HG03025 (cell line): Measurements from ENCODE around the gene APBB3.
"Not testable (repeated sequence)": the region's sequence is repeated elsewhere in the genome, so short reads cannot be mapped to it uniquely, and the experiment has no call there.

Source experiments
- ATAC-seq: cut with Tn5 transposase; IDR thresholded peaks from one replicate; pipeline ENCODE4 v1.9.1; 2021; ENCODE audit warnings: mild to moderate bottlenecking, moderate library complexity; ENCODE audit not compliant: unreplicated experiment, low FRiP score

Gene APBB3

DNA sequence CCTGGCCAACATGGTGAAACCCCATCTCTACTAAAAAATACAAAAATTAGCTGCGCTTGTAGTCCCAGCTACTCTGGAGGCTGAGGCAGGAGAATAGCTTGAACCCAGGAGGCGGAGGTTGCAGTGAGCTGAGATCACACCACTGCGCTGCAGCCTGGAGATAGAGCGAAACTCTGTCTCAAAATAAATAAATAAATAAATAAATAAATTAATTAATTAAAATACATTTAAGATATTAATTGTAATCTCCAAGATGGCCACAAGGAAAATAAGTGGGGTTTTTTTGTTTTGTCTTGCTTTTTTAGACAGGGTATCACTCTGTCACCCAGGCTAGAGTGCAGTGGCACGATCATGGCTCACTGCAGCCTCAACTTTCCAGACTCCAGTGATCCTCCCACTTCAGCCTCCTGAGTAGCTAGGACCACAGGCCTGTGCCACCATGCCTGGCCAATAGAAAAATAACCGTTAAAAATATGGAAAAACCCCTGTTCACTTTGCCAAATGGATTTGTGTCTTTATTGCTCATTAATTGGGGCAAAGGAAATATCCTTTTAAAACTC, 14.9 kb upstream of the APBB3 start:
- not testable (repeated sequence) for ATAC-seq

GRCh38 chr5:140576776-140577201, 12.4 kb upstream of the APBB3 start:
- no peak for ATAC-seq

GRCh38 chr5:140575309-140575708, 10.9 kb upstream of the APBB3 start:
- ATAC-seq: no peak

GRCh38 chr5:140574165-140574564, 9.8 kb upstream of the APBB3 start:
- ATAC-seq: no peak

- ATAC-seq: no peak
These were observed 9.3 kb upstream of the APBB3 start for GRCh38 chr5:140573683-140574082.

DNA sequence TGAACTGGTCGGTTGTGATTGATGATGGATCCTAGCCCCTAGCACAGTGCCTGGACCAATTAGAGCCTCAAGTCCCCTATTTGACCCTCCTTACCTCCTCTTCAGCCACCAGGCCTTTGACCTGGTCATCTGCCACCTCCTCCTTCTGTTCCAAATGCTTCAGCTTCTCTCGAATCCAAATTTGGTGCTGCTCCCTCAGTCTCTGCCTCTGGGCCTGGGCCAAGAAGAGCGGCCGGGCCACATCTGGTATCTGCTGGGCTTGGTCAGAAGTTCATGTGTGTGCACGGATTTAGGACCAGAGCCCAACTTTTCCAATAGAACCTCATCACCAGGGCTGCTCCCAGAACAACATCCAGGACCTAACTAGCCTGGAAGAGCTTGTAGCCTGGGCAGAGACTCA, 6.7 kb upstream of the APBB3 start:
- ATAC-seq: no peak

DNA sequence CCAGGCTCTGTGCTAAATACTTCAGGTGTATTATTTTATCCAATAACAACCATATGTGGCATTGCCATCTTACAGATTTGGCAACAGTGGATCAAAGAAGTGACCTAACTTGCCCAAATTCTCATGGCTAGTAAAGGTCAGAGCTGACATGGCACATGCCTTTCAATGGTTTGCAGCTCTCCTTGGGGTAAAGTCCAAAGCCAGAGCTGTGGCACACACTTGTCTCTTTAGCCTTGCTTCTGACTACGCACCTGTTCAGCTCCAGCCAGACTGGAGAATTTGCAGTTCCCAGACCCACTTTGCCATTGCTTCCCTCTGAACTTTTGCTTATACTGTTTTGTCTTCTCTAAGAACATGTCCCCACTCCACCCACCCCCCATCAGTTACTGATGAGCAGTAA, 6.1 kb upstream of the APBB3 start:
- no peak for ATAC-seq

GRCh38 chr5:140570058-140570457, 5.7 kb upstream of the APBB3 start:
- no peak for ATAC-seq

- no peak for ATAC-seq
These were observed 4.8 kb upstream of the APBB3 start for GRCh38 chr5:140569197-140569596.

- no peak for ATAC-seq
These were observed 4.2 kb upstream of the APBB3 start for GRCh38 chr5:140568443-140569063.

- ATAC-seq: no peak
These were observed 3.5 kb upstream of the APBB3 start for GRCh38 chr5:140567871-140568270.

DNA sequence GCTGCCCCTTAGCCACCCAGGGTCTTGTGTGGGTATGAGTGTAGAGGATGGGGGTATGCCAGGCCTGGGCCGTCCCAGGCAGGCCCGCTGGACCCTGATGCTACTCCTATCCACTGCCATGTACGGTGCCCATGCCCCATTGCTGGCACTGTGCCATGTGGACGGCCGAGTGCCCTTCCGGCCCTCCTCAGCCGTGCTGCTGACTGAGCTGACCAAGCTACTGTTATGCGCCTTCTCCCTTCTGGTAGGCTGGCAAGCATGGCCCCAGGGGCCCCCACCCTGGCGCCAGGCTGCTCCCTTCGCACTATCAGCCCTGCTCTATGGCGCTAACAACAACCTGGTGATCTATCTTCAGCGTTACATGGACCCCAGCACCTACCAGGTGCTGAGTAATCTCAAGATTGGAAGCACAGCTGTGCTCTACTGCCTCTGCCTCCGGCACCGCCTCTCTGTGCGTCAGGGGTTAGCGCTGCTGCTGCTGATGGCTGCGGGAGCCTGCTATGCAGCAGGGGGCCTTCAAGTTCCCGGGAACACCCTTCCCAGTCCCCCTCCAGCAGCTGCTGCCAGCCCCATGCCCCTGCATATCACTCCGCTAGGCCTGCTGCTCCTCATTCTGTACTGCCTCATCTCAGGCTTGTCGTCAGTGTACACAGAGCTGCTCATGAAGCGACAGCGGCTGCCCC, 2.9 kb upstream of the APBB3 start:
- no peak for ATAC-seq

DNA sequence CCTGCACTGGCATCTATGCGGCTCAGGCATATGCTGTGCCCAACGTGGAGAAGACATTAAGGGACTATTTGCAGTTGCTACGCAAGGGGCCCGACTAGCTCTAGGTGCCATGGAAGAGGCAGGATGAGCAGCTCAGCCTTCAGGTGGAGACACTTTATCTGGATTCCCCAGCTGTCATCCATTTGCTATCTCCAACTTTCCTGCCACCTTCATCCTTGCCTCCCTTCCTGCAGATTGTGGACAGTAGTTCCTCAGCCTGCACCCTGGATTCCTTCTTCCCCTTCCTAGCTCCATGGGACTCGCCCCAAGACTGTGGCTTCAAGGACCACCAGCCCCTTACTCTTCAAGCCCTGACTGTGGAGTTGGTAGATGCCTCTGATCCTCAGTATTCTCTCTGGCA, 2.3 kb upstream of the APBB3 start:
- ATAC-seq: no peak

- no peak for ATAC-seq
These were observed 1.3 kb upstream of the APBB3 start for GRCh38 chr5:140565780-140566095.

DNA sequence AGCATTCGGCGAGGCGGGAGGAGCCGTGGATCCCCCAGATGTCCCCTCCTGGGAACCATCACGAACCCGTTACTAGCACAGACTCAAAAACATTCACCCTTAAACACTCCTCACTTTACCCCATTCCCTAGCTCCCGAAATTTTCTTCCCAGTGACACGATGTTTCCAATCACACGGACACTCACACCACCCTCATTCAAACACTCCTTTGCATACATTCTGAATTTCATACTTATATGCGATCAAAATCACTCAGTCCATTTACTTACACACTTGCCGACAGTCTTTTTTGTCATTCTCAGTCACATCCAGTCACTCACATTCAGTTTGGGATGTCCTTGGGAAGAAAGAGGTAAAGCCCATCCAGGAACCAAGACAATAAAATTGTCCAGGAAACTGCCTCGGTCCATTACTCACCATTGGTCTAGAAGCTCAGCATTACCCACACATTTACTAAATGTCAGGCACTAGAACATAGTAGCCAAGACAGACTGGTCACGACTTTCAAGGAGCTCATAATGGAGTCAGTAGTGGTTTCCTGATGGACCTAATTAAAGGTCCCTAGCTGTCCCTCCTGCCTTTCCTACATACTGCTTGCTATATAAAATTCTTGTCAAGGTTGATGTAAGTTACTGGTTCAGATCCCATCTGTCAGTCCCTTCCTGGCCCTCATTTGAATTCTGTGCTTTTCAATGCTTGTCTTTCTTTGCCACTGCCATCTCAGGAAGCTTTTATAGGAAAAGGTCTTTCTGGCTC, 804 bp upstream of the APBB3 start:
- ATAC-seq: no peak

DNA sequence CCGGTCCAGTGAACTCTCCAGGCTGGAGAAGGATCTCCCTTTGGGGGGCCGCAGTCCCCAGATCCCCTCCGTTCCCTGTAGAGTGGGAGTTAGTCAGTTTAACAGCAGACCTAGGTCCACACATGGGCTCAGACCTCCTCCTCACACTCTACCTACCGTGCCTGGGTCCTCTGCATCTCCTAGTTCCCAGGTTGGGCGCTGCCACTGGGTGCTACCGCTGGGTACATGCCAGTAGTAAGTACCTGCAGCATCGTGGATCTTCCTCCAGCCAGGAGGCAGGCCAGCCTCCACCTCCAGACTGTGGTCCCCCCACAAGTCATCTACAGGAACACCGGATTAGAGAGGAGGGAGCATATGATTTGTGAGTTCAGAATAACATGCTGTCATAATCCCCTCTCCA, 802 bp downstream of the APBB3 start:
- no peak for ATAC-seq

DNA sequence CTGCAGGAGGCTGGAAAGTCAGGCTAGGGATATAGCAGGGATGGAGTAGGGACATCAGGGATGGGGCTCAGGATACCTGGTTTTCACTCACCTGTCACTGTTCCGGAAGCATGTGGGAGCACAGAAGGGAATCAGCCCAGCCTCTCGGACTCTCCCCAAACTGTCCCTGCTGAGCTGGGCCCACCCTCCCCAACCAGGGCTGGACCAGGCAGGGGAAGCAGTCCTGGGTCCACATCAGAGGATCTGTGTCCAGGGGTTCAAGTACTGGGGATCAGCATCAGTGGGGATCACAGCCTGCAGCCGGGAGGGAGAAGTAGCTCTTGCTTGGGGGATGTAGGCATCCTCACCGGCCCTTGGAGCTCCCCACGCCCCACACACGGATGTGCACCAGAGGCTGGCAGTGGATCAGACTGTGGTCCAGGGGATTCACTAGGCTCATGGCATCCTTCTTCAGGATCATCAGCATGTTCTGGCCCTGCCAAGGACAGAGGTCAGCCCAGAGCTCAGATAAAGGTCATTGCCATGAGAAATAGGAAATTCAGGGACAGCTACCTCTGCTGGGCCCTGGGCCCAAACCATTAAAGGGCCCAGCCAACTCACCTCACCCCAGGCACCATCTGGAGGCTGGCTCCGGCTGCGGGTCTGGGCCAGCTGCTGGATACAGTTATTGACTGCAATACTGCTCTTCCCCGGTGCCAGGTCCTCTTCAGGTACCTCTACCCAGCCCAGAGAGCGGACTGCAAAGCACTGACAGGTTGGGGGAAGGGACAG, 2.5 kb downstream of the APBB3 start:
- ATAC-seq: no peak

- ATAC-seq: no peak
These were observed 4.2 kb downstream of the APBB3 start for GRCh38 chr5:140560227-140560626.

- ATAC-seq: no peak
These were observed 5.9 kb downstream of the APBB3 start for GRCh38 chr5:140558542-140558941.

- no peak for ATAC-seq
These were observed 6.4 kb downstream of the APBB3 start for GRCh38 chr5:140557965-140558364.
